GM19099 (cell line): ENCODE results near the gene CHCHD6.

Experiments
- POLR2A ChIP-seq: IDR thresholded peaks from 3 replicates; pipeline ENCODE4 v1.6.1; 2011; ENCODE audit warnings: low read depth; ENCODE audit not compliant: insufficient read length; ENCODE audit errors: extremely low read depth

Gene CHCHD6

DNA sequence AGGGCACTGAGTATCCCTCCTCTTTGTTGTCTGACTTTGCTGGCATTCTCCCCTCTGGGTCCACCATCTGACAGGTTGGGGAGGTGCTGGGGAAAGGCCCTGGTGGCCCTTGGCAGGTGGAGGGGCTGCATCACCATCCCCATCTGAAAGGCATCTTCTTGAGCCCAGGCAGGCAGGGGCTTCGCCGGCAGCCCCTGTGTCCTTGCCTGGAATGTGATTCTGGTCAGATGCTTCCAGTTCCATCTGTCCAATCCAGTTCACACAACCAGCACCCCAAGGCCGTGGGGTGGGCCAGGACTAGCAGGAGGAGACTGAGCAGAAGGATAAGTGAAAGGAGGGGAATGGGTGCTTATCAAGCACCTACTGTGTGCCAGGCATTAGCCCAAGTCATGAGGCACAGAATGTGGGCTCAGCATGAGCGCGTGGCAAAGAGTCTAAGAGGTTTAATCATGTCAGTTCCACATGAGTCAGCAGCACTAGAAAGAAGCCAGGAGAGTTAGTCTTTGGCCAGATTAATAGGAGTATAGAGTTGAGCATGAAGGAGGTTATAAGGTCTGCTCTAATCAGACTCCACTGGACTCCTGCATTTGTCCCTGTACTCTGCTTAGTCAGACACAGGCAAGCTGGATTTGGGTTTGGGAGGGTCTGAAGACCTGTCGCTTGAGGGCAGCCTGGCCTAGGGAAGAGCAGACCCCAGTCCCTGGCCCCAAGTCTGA lies 38.7 kb upstream of the CHCHD6 start:
- TF ChIP-seq POLR2A, result no peak

- no peak for TF ChIP-seq POLR2A
Measured at GRCh38 chr3:126665959-126666657, 37.9 kb upstream of the CHCHD6 start.

- TF ChIP-seq POLR2A, result no peak
Measured at GRCh38 chr3:126666658-126667528, 37.1 kb upstream of the CHCHD6 start.

- no peak for TF ChIP-seq POLR2A
Measured at GRCh38 chr3:126667631-126668449, 36.2 kb upstream of the CHCHD6 start.

DNA sequence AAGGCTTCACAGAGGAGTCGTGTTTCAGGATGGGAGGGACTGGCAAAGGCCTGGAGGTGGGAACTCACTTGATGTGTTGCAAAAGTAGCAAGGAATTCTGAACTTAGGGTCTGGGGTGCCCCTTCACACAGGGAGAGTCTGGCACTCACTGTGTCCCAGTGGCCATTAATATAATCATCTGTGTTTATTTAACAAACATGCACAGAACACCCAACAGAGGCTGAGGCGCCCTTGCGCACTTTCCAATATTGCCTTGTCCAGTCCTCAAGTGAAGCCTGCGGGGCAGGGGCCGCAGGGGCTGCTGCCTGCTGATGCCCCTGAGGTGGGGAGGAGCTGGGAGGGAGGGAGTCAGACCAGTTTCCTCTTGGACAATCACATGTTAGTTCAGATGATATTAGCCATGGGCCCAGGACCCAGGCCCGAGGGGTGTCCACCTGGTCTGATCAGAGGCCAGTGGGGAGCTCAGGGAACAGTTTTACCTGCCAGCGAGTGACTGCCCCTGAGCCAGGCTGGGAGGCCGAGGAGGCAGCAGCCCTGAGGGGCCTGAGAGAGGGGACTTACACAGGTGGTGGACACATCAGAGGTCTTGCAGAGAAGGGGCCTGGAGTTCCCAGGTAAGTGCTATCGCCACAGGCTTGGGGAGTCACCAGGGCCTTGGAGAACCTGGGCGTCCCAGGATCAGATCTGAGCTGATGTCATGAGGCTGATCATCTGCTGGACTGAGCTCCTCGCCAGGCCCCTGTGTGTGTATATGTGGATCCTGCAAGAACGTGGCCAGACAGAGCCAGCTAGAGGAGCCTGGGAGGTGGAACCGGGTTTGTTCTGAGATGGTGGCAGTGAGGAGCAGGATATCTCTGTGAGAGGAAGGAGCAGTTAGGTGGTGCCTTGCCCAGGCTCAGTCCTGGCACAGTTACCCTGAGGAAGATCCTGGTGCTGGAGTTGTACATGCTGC lies 35.3 kb upstream of the CHCHD6 start:
- no peak for TF ChIP-seq POLR2A

DNA sequence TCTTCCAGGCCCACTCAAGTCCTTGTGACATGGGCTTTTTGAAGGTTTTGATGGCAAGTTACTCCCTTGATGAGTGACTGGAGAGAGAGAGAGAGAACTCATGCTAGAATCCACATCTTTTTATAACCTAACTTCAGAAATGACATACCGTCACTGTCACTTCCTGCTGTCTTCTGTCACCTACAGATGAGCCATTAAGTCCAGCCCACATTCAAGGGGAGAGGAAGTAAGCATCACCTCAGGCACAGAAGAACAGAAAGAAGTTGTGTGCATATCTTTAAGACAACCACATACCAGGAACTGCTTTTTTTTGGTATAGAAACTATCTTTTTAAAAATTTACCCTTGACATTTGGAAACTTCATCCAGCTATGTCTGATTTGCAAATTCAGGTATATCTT lies 32.5 kb upstream of the CHCHD6 start:
- TF ChIP-seq POLR2A, result no peak

- TF ChIP-seq POLR2A, result no peak
Measured at GRCh38 chr3:126672340-126672739, 31.7 kb upstream of the CHCHD6 start.

- no peak for TF ChIP-seq POLR2A
Measured at GRCh38 chr3:126672741-126673140, 31.3 kb upstream of the CHCHD6 start.

DNA sequence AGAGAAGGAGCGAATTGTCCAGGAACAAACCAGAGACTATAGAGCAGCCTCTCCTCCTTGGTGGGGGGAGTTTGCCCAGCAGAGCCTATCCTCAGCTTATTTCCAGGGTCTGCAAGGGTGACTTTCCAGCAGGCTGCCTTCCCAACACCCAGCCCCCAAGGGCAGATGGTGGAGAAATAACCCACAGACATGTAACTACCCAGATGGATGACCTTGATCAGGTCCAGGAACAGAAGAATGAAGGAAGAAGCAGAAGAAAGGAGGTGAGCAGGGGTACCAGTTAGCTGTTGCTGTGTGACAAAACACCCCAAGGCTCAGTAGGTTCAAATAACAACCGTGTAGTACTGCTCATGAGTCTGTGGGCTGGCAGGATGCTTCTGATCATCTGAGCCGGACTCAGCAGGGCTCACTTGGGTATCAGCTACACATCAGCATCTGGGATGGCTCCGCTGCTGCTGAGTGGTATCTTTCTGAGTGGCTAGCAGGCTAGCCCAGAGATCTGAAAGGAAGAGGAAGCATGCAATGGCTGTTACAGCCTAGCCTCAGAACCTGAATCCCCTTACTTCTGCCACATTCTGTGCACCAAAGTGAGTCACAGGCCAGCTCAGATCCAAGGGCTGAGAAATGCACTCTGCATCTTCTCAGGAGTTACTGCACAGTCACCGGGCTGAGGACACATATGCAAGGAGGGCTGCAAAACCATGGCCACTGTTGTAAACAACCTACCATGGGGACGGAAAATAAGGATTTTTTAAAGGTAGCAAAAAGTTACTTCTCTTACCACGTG lies 26.9 kb upstream of the CHCHD6 start:
- no peak for TF ChIP-seq POLR2A

- no peak for TF ChIP-seq POLR2A
Measured at GRCh38 chr3:126677862-126678503, 26.1 kb upstream of the CHCHD6 start.

DNA sequence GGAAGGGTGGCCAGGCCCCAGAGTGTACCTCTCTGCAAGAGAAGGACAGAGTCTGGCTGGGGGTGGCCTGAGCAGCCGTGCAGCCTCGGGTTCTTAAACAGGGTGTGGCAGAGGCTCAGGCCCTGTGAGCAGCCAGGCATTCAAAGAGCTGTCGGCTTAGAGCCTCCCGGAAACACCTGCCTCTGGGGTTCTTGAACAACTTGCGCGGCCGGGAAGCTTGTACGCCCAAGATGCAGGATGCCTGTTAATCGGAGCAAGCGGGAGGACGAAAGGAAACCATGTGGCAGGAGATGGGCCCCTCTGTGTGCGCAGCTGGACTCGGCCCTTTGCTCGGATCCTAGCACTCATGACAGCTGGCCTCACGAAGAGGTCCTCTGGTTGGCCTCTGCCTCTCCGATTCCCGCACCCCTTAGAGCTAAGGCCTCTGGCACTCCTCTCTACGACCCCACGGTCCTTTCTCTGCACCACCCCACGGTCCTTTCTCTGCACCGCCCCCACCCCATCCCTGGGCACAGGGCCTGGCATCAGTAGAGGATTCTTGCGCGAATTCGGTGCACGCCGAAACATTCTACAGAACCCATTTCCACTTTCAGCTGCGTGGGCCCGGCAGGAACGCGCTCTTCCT lies 25.2 kb upstream of the CHCHD6 start:
- no peak for TF ChIP-seq POLR2A

GRCh38 chr3:126679318-126679751 lies 24.7 kb upstream of the CHCHD6 start:
- TF ChIP-seq POLR2A, result no peak
